ENCODE results near the gene ZBTB39.

Gene ZBTB39

DNA sequence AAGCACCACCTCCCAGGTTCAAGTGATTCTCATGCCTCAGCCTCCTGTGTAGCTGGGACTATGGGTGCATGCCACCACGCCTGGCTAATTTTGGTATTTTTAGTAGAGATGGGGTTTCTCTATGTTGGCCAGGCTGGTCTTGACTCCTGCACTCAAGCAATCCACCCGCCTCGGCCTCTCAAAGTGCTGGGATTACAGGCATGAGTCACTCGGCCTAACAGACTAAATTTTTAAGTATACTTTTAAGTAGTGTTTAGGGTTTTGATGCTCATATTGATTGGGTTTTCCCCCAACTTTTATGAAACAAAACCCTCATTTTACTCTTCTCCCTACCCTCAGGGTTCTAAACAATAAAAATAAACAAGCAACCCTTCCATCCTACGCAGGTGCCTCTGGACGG lies 38.1 kb upstream of the ZBTB39 start:
- DNase-seq (ENCODE audit: low read depth) = no peak
- H3K4me3 ChIP-seq (ENCODE audit: low read depth, low read length) = no peak overlapping the region
- no peak for TF ChIP-seq MYC (IDR thresholded peaks at IDR 0.05; ENCODE audit: low read depth, low read length)
- TF ChIP-seq, protein P1, sequence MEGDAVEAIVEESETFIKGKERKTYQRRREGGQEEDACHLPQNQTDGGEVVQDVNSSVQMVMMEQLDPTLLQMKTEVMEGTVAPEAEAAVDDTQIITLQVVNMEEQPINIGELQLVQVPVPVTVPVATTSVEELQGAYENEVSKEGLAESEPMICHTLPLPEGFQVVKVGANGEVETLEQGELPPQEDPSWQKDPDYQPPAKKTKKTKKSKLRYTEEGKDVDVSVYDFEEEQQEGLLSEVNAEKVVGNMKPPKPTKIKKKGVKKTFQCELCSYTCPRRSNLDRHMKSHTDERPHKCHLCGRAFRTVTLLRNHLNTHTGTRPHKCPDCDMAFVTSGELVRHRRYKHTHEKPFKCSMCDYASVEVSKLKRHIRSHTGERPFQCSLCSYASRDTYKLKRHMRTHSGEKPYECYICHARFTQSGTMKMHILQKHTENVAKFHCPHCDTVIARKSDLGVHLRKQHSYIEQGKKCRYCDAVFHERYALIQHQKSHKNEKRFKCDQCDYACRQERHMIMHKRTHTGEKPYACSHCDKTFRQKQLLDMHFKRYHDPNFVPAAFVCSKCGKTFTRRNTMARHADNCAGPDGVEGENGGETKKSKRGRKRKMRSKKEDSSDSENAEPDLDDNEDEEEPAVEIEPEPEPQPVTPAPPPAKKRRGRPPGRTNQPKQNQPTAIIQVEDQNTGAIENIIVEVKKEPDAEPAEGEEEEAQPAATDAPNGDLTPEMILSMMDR (IDR thresholded peaks at IDR 0.05; ENCODE audit: low read depth, low read length) = no peak
- TF ChIP-seq POLR2A (IDR thresholded peaks at IDR 0.05; ENCODE audit: extremely low read depth, insufficient read length) = no peak
- TF ChIP-seq, protein P2, sequence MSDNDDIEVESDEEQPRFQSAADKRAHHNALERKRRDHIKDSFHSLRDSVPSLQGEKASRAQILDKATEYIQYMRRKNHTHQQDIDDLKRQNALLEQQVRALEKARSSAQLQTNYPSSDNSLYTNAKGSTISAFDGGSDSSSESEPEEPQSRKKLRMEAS (IDR thresholded peaks at IDR 0.05; ENCODE audit: low read depth, low read length) = no peak

DNA sequence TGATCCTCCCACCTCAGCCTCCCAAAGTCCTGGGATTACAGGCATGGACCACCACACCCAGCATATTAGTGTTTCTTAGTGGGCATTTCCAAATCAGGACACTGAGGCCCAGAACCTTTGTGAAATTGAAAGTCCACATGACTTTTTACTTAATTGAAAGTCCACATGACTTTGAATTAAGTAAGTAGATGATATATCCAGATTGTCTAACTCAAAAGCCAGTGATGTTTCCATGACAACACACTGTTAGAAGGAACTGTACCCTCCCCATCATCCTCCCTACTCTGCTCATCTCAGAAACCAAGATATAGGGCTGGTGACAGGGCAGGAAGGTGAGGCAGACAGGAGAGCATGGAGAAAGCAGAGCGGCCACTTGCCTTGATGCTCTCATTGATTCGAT lies 36.3 kb upstream of the ZBTB39 start:
- DNase-seq (ENCODE audit: low read depth) = no peak
- H3K4me3 ChIP-seq (ENCODE audit: low read depth, low read length) = no peak overlapping the region
- TF ChIP-seq, protein P2 (IDR thresholded peaks at IDR 0.05; ENCODE audit: low read depth, low read length) = no peak
- TF ChIP-seq, protein P1 (IDR thresholded peaks at IDR 0.05; ENCODE audit: low read depth, low read length) = no peak
- TF ChIP-seq POLR2A (IDR thresholded peaks at IDR 0.05; ENCODE audit: extremely low read depth, insufficient read length) (no peak), MYC (IDR thresholded peaks at IDR 0.05; ENCODE audit: low read depth, low read length) (no peak)

DNA sequence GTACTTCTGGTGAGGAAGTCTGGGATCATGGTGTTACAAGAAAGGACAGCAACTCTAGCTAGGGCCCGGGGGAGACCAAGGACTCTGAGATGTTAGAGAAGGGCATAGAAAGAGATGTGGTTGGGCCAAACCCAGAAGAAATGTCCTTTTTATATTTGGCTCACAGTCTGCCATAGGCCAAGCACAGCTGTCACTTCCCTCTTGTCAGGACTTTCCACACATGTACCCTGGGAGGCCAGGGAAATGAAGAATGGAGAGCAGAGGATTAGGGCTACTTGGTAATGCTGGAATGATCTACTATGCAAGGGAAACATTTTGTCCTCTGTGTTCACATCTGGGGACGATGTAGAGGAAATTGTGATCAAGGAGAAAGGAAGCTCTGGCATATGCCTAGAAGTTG lies 34.4 kb upstream of the ZBTB39 start:
- H3K4me3 ChIP-seq (ENCODE audit: low read depth, low read length) = no peak overlapping the region
- TF ChIP-seq, protein P2 (IDR thresholded peaks at IDR 0.05; ENCODE audit: low read depth, low read length) = no peak
- TF ChIP-seq, protein P1 (IDR thresholded peaks at IDR 0.05; ENCODE audit: low read depth, low read length) = no peak
- TF ChIP-seq MYC (IDR thresholded peaks at IDR 0.05; ENCODE audit: low read depth, low read length) (no peak), POLR2A (IDR thresholded peaks at IDR 0.05; ENCODE audit: extremely low read depth, insufficient read length) (no peak)
- no peak for DNase-seq (ENCODE audit: low read depth)

DNA sequence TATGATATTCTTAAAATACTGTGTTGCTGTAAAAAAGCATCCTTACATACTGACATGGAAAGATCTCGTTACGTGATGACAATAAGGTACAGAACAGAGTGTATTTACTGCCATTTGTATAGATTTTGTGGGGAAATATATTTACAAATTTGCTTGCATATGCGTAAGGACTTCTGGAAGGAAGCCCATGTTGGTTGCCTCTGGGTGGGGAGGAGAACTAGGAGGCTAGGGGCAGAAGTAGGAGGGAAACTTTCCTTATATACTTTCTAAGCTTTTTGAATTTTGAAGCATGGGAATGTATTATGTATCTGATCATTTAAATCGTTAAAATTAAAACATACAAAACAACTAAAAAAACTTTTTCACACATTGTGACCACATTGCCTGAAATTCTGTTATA lies 33.9 kb upstream of the ZBTB39 start:
- TF ChIP-seq MYC (IDR thresholded peaks at IDR 0.05; ENCODE audit: low read depth, low read length) (no peak), POLR2A (IDR thresholded peaks at IDR 0.05; ENCODE audit: extremely low read depth, insufficient read length) (no peak)
- TF ChIP-seq, protein P1 (IDR thresholded peaks at IDR 0.05; ENCODE audit: low read depth, low read length) = no peak
- TF ChIP-seq, protein P2 (IDR thresholded peaks at IDR 0.05; ENCODE audit: low read depth, low read length) = no peak
- no peak for DNase-seq (ENCODE audit: low read depth)
- H3K4me3 ChIP-seq (ENCODE audit: low read depth, low read length) = no peak overlapping the region

DNA sequence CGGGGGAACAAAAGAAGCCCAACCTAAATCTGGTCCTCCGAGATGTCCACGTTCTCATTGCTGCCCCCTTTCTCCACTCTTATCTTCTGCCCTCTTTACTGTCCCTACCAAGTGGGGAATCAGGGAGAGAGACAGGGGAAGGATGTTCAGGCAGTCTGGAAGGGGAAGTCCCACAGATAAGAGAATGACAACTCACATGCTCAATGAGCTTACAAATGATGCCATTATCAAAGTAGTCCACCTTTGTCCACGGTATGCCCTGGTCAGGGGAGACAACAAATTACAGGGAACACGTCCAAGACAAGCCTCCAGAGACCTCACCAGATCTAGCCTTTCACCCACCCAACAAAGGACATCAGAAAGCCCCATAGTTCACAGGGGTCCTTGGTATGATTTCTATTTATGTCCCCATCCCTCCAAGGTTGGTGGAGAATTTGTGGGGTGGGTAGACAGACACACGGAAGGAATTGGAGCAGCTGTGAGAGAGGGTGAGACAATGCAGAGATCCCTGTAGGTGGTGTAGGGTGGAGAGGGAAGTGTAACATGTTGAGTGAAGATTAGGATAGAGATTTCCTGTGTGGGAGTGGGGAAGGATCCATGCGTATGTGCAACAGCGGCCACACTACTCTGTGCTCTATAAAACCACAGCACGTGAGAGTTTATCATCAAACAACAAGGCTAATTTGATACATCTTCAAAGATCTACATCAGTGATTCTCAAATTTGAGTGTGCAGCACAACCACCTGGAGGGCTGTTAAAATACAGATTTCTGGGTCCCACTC lies 32.9 kb upstream of the ZBTB39 start:
- TF ChIP-seq, protein P2 (IDR thresholded peaks at IDR 0.05; ENCODE audit: low read depth, low read length) = no peak
- no peak for TF ChIP-seq POLR2A (IDR thresholded peaks at IDR 0.05; ENCODE audit: extremely low read depth, insufficient read length)
- TF ChIP-seq MYC (IDR thresholded peaks at IDR 0.05; ENCODE audit: low read depth, low read length) = no peak
- TF ChIP-seq, protein P1 (IDR thresholded peaks at IDR 0.05; ENCODE audit: low read depth, low read length) = no peak
- no peak overlapping the region for H3K4me3 ChIP-seq (ENCODE audit: low read depth, low read length)
- DNase-seq (ENCODE audit: low read depth) = no peak

Measured in NB4 (cell line).